HepG2 (cell line): ENCODE results near the gene NRIP2.
A peak's percentile ranks its signal among the peaks of the same experiment; 100 is the strongest.

ENCODE experiments used
- HNF4A ChIP-seq: sonication (generic); formaldehyde crosslinking; IDR thresholded peaks from 2 replicates; pipeline ENCODE4 v1.4.0; 2020; ENCODE audit warnings: missing genetic modification reagents
- TERF1 ChIP-seq: sonication (generic); formaldehyde crosslinking; IDR thresholded peaks from 2 replicates; pipeline ENCODE4 v1.8.0; 2022; ENCODE audit warnings: mild to moderate bottlenecking, missing genetic modification reagents, moderate library complexity

- peak; percentile 4; the same call in 1 of the 2 replicates for TF ChIP-seq HNF4A (CRISPR knock-in tag)
- TF ChIP-seq TERF1 (CRISPR knock-in tag) = no peak
These were observed 41.9 kb downstream of the NRIP2 start for GRCh38 chr12:2792671-2793500.
